Measurements from ENCODE around the gene NOP9. TPM values are rescaled to one million over a fixed set of nuclear protein-coding genes. Genes with fewer than 3 reads are reported as not detected.
A peak's percentile ranks its signal among the peaks of the same experiment; 100 is the strongest.

The NOP9 gene
- total and polyA plus RNA-seq, 9 of the 15 experiments (the other 6 are each of a cell fraction or from before 2014, with no cell fraction given) = 1.0 to 27.9 (median 15.1) TPM

- peak; percentile 84 for TF ChIP-seq ZNF592 (IDR thresholded peaks at IDR 0.05)
- no peak for TF ChIP-seq ZNF696 (CRISPR knock-in tag; conservative IDR thresholded peaks at IDR 0.05)
- no peak for TF ChIP-seq ZNF175 (CRISPR knock-in tag; IDR thresholded peaks at IDR 0.05; ENCODE audit: low read depth)
- no peak for TF ChIP-seq THRA (IDR thresholded peaks at IDR 0.05)
- no peak for TF ChIP-seq PYGO2 (tag; IDR thresholded peaks at IDR 0.05)
- no peak for TF ChIP-seq STAG1 (CRISPR knock-in tag; IDR thresholded peaks at IDR 0.05; ENCODE audit: borderline replicate concordance)
- TF ChIP-seq AFF1 (IDR thresholded peaks at IDR 0.05; ENCODE audit: low read depth in 1 of 2, partially characterized antibody in 2 of 2) = no peak
- TF ChIP-seq ELF4 (CRISPR knock-in tag; IDR thresholded peaks at IDR 0.05) = no peak
- TF ChIP-seq ZFP36 (IDR thresholded peaks at IDR 0.05; ENCODE audit: low read depth, low read length, partially characterized antibody) = peak; percentile 8
- no peak for TF ChIP-seq HSF4 (CRISPR knock-in tag; IDR thresholded peaks at IDR 0.05; ENCODE audit: borderline replicate concordance)
- peak; percentile 18; the same call in 1 of the 2 replicates for TF ChIP-seq ZNF263 (CRISPR knock-in tag; IDR thresholded peaks at IDR 0.05; ENCODE audit: borderline replicate concordance)
- no peak for TF ChIP-seq RBM17 (IDR thresholded peaks at IDR 0.05; ENCODE audit: borderline replicate concordance, low read depth, low read length)
- no peak for TF ChIP-seq ZNF445 (CRISPR knock-in tag; IDR thresholded peaks at IDR 0.05; ENCODE audit: low read depth)
- TF ChIP-seq ZBED1 (IDR thresholded peaks at IDR 0.05) = no peak
- TF ChIP-seq SNRNP70 (optimal IDR thresholded peaks at IDR 0.05; ENCODE audit: low read depth, low read length) = no peak
- TF ChIP-seq NCOA2 (IDR thresholded peaks at IDR 0.05; ENCODE audit: partially characterized antibody in 2 of 2) = no peak
- TF ChIP-seq POU5F1 (IDR thresholded peaks at IDR 0.05; ENCODE audit: borderline replicate concordance, low read depth, low read length, partially characterized antibody) = no peak
- TF ChIP-seq RAD51 (IDR thresholded peaks at IDR 0.05; ENCODE audit: borderline replicate concordance, low read depth) = no peak
Measured at GRCh38 chr14:24271134-24271833, 28.4 kb upstream of the NOP9 start, which contains the start of gene RABGGTA (continued).
